Prostate gland (tissue), 2 donors: ENCODE results near the gene PLCG2. TPM values are rescaled to one million over a fixed set of nuclear protein-coding genes. Genes with fewer than 3 reads are reported as not detected.

Experiments used
- DNase-seq: peaks from one replicate; pipeline ENCODE4 v3.0.0-alpha.2; 2019; ENCODE audit warnings: low spot score
- H3K27ac ChIP-seq, 2 donors: fragments of 200-600 bp; sonication (generic); 2 replicates each; pipeline ENCODE4 v1.5.1; 2017 to 2019
- H3K27me3 ChIP-seq: fragments of 200-600 bp; sonication (generic); replicated peaks from 2 replicates; pipeline ENCODE4 v1.5.1; 2019; ENCODE audit not compliant: insufficient read depth
- H3K36me3 ChIP-seq, 2 donors: fragments of 200-600 bp; sonication (generic); 1 replicate in 1 of 2; 2 replicates in 1 of 2; pipeline versions ENCODE4 v1.5.1 to v1.8.1; 2017 to 2019
- H3K4me1 ChIP-seq: fragments of 200-600 bp; sonication (generic); replicated peaks from 2 replicates; pipeline ENCODE4 v1.5.1; 2019
- H3K4me3 ChIP-seq, 2 donors: fragments of 200-600 bp; sonication (generic); 2 replicates each; pipeline ENCODE4 v1.5.1; 2017 to 2019
- H3K9me3 ChIP-seq: fragments of 200-600 bp; sonication (generic); 2 replicates; pipeline ENCODE4 v1.5.1; 2017
- CTCF ChIP-seq, 4 experiments: fragments of 200-600 bp in 2 of 4; fragments of 450-650 bp in 2 of 4; sonication (generic) in 2 of 4; IDR thresholded peaks; 1 replicate in 3 of 4; 2 replicates in 1 of 4; pipeline ENCODE4 v1.5.1; 2016 to 2019; ENCODE audit warnings: antibody characterized with exemption in 4 of 4, mild to moderate bottlenecking in 2 of 4, moderate library complexity in 2 of 4
- POLR2A ChIP-seq: fragments of 450-650 bp; IDR thresholded peaks from one replicate; pipeline ENCODE4 v1.6.1; 2016; ENCODE audit warnings: antibody characterized with exemption, mild to moderate bottlenecking
- POLR2AphosphoS5 ChIP-seq: sonication (generic); formaldehyde crosslinking; IDR thresholded peaks from one replicate; pipeline ENCODE4 v1.6.1; 2017; ENCODE audit warnings: antibody characterized with exemption
- WGBS: methylation state at CpG from one replicate; pipeline ENCODE4 v1.1.5; 2018; 5-methylcytosine and 5-hydroxymethylcytosine counted together
- intact Hi-C: fragments of 100-400 bp; cut with DNase I; formaldehyde crosslinking; loops from one replicate; pipeline ENCODE4 v1.14.2; 2022
- total RNA-seq, 2 donors: library from RNA; depleted of rRNA; stranded (reverse); fragments of >200 nt; gene quantifications; one replicate each; pipeline ENCODE4 v1.1.0, GENCODE V29; 2016

The PLCG2 gene
- total RNA-seq, 2 donors from 2014 or later, result 10.3 to 12.8 TPM

- H3K36me3 ChIP-seq, result no peaks in the 10 kb centered on the region
- H3K27me3 ChIP-seq, result no peaks in the 10 kb centered on the region
- no peak overlapping the region for H3K27ac ChIP-seq
- H3K4me1 ChIP-seq, result no peaks in the 10 kb centered on the region
- H3K9me3 ChIP-seq, result no peaks in the 10 kb centered on the region
- WGBS, result 55% methylated on average over 8 of the region's 8 CpGs
- no peak overlapping the region for H3K4me3 ChIP-seq
- intact Hi-C loops, result no loop called here
- TF ChIP-seq POLR2A (no peak), POLR2AphosphoS5 (no peak), CTCF (IDR thresholded peaks at IDR 0.05) (no peak)
- DNase-seq, result no peak
Observed at GRCh38 chr16:81863630-81864352, 84.7 kb downstream of the PLCG2 start.

DNA sequence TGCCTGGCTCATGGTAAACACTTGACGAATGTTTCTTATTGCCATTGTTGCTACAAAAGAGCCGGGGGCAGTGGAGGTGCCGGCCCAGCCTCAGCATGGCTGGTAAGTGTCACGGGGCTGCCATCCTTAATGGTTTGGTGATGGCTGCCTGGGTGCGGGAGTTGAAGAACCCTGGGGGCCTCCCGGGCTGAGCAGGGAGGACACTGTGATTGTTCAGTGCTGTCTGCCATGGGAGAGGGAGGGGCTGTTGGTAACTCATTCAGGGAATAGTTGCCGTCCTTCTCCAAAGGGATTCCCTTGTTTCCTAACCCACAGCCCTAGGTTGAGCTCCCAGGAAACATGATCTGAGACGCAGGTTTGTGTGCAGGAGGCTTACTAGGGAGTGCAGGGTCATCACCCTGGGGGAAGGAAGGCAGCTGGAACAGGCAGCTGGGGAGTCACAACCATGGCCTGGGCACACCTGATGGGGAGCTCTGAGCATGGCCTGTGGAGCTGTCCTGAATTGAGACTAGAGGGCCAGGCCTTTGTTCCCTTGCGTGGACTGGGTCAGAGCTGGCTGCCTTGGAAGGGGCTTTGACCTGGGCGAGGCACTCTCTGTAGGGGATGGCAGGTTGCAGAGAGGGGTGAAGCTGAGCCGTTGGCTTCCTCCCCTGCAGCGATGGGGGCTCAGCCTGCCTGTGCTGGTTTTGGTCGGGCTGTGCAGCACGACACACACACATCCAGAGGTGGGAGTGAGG, 85.7 kb downstream of the PLCG2 start:
- DNase-seq, result no peak
- intact Hi-C loops, result no loop called here
- H3K4me1 ChIP-seq, result no peaks in the 10 kb centered on the region
- no peak for TF ChIP-seq POLR2AphosphoS5
- no peak for TF ChIP-seq CTCF (IDR thresholded peaks at IDR 0.05)
- TF ChIP-seq POLR2A, result no peak
- no peaks in the 10 kb centered on the region for H3K9me3 ChIP-seq
- H3K36me3 ChIP-seq, result no peaks in the 10 kb centered on the region
- no peaks in the 10 kb centered on the region for H3K27me3 ChIP-seq
- no peak overlapping the region for H3K27ac ChIP-seq
- no peak overlapping the region for H3K4me3 ChIP-seq
- WGBS, result 54% methylated on average over 14 of the region's 14 CpGs

DNA sequence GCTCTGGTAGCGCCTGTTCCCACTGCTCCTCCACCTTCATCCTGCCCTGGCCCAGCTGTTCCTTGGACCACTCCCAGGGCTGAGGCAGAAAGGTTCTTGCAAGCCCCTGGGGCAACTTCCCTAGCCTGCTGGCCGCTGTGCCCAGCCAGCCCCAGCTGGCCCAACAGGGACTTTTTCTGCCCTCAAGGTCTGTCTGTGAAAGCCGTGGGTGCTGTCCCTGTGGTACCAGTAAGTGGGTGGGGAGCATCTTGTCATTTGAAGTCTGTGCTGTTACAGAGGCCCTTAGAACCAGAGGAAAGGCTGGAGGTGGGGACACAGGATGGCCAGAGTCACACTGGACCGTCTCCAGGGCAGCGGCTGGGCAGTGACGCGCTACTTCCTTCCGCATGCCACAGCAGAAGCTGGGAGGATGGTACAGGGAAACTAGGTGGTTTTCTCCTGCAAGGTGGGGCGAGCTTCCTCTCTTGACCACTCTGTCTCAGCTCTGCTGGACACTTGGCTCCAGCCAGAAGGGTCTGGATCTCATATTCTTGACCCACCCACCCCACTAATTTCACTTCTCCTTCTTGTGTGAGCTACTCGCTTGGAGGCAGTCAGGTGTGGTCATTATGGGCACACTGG, 87.8 kb downstream of the PLCG2 start:
- DNase-seq, result no peak
- no peaks in the 10 kb centered on the region for H3K27me3 ChIP-seq
- intact Hi-C loops, result no loop called here
- H3K27ac ChIP-seq, result no peak overlapping the region
- WGBS, result 66% methylated on average over 10 of the region's 10 CpGs
- no peaks in the 10 kb centered on the region for H3K4me1 ChIP-seq
- no peaks in the 10 kb centered on the region for H3K36me3 ChIP-seq
- H3K4me3 ChIP-seq, result no peak overlapping the region
- H3K9me3 ChIP-seq, result no peaks in the 10 kb centered on the region
- TF ChIP-seq CTCF (IDR thresholded peaks at IDR 0.05) (no peak), POLR2A (no peak), POLR2AphosphoS5 (no peak)

DNA sequence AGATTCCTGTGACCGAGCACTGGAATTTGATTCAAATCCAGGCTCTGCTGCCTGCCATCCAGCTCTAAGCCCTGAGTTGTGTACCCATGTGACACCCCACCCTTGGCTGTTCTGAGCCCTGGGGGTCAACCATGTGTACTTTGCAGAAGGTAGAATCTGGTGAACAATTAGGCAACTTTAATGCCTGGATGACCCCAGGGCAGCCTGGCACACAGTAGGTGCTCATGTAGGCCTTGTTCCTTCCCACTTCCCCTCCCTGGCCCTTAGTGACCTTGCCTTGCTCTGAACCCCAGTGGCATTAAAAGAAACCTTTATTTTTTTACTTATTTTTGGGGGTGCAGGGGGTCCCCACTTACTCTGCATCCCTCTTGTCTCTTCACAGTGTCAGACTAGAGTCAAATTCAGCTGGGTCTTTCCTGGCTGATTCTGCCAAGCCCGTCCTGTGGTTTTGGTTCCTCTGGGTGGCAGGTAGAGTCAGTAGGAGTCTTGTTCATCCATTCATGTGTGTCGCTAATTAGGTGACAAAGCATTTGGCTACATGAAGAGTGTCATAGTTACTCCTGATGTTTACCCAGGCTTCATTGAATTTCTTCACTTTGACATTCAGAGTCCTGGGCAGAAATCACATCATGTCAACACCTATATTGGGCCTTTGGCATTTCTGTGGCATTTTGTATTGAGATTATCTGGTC, 89.1 kb downstream of the PLCG2 start:
- H3K4me3 ChIP-seq, result no peak overlapping the region
- no peaks in the 10 kb centered on the region for H3K4me1 ChIP-seq
- no peak for TF ChIP-seq CTCF (IDR thresholded peaks at IDR 0.05)
- intact Hi-C loops, result no loop called here
- H3K36me3 ChIP-seq, result no peaks in the 10 kb centered on the region
- H3K27ac ChIP-seq, result no peak overlapping the region
- no peaks in the 10 kb centered on the region for H3K9me3 ChIP-seq
- DNase-seq, result no peak
- no peaks in the 10 kb centered on the region for H3K27me3 ChIP-seq
- WGBS, result 97% methylated on average over 3 of the region's 3 CpGs
